Measurements from ENCODE around the gene TGIF1. TPM values are rescaled to one million over a fixed set of nuclear protein-coding genes. Genes with fewer than 3 reads are reported as not detected.

The TGIF1 gene
- total RNA-seq, 4 donors from 2014 or later = 64.5 to 123 (median 88.7) TPM

GRCh38 chr18:3455907-3456685, 6.1 kb downstream of the TGIF1 start:
- ATAC-seq (ENCODE audit: low FRiP score) (no peak), DNase-seq (ENCODE audit: low spot score) (no peak)
- no peak for TF ChIP-seq CTCF (IDR thresholded peaks at IDR 0.05)

- DNase-seq (ENCODE audit: low spot score) (no peak), ATAC-seq (ENCODE audit: low FRiP score) (no peak)
- TF ChIP-seq CTCF (IDR thresholded peaks at IDR 0.05) = no peak
Observed at GRCh38 chr18:3456686-3457069, 6.7 kb downstream of the TGIF1 start.

GRCh38 chr18:3457261-3457724, 7.3 kb downstream of the TGIF1 start:
- ATAC-seq (ENCODE audit: low FRiP score) (no peak), DNase-seq (ENCODE audit: low spot score) (no peak)
- no peak for TF ChIP-seq CTCF (IDR thresholded peaks at IDR 0.05)

- TF ChIP-seq CTCF (IDR thresholded peaks at IDR 0.05) = no peak
- ATAC-seq (ENCODE audit: low FRiP score) (no peak), DNase-seq (ENCODE audit: low spot score) (no peak)
Observed at GRCh38 chr18:3458378-3458777, 8.4 kb downstream of the TGIF1 start.

GRCh38 chr18:3458952-3459853, 9.2 kb downstream of the TGIF1 start:
- TF ChIP-seq CTCF (IDR thresholded peaks at IDR 0.05) = no peak
- peak; percentile 72 for ATAC-seq (ENCODE audit: low FRiP score)
- DNase-seq (ENCODE audit: low spot score) = no peak

GRCh38 chr18:3460823-3461398, 10.9 kb downstream of the TGIF1 start:
- no peak for TF ChIP-seq CTCF (IDR thresholded peaks at IDR 0.05)
- ATAC-seq (ENCODE audit: low FRiP score) (no peak), DNase-seq (ENCODE audit: low spot score) (no peak)

Data from omental fat pad (tissue), 4 donors.